Measurements from ENCODE around the gene SENP7. TPM values are rescaled to one million over a fixed set of nuclear protein-coding genes. Genes with fewer than 3 reads are reported as not detected.

SENP7 gene
- polyA plus RNA-seq, 1 donor from 2014 or later, result 273 TPM

DNA sequence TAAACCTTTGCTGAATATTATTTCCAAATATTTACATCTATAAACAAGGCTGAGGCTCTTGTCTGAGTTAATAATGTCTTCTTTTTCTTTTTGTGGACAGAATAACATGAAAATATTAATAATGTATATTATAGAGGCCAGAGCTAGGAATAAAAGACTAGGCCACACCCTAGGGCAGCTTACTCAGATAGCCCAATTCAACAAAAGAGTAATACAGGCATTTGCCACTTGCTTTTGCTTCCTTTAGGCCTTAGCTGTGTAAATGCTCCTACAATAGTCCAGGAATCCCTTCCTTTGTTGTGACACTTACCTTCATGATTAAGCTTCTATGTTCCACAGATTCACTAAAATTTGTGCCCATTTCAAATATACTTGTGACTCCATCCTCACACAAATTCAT lies 209.2 kb downstream of the SENP7 start:
- H3K27ac ChIP-seq (ENCODE audit: low read length), result no peak overlapping the region
- no peak for TF ChIP-seq POLR2AphosphoS5 (IDR thresholded peaks at IDR 0.05)
- TF ChIP-seq TAF1 (IDR thresholded peaks at IDR 0.05; ENCODE audit: low read depth), result no peak
- TF ChIP-seq EP300 (conservative IDR thresholded peaks at IDR 0.05; ENCODE audit: poor library complexity, severe bottlenecking), result no peak
- TF ChIP-seq SMC3 (conservative IDR thresholded peaks at IDR 0.05; ENCODE audit: poor library complexity), result no peak
- TF ChIP-seq REST (IDR thresholded peaks at IDR 0.05; ENCODE audit: borderline replicate concordance), result no peak
- no peak for TF ChIP-seq EZH2 (IDR thresholded peaks at IDR 0.05; ENCODE audit: borderline replicate concordance, insufficient read depth, low read length, poor library complexity, severe bottlenecking)
- TF ChIP-seq CTCF (IDR thresholded peaks at IDR 0.05; ENCODE audit: poor library complexity, severe bottlenecking), result no peak
- TF ChIP-seq RAD21 (conservative IDR thresholded peaks at IDR 0.05), result no peak
- TF ChIP-seq MXI1 (conservative IDR thresholded peaks at IDR 0.05; ENCODE audit: poor library complexity, severe bottlenecking), result no peak

DNA sequence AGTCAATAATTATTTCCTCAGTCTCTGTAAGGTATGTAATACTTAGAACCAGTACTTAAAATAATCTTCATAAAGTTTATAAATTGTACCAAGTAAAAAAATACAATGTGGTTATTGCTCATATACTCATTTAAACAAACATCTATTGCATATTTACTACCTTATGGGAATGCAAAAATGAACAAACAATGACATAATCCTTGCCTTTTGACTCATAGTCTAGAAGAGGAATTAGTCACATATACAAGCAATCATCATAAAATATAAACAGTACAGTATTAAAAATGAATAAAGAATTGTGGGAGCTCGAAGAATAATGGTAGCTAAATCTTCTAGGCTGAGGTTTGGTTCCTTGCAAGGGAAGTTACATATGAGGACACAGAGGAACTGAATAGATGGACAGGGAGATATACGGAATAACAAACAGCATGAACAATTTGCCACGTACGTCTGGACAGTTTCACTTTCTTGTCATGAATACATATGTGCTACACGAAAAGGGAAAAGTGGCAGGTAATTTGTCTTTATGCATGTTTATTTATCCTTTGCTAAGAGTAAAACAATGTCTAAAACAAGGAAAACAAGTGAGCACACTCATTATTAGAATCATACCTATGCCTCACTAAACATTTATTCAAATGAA lies 209.8 kb downstream of the SENP7 start:
- no peak overlapping the region for H3K4me2 ChIP-seq (ENCODE audit: low read length)
- no peak for TF ChIP-seq EZH2 (IDR thresholded peaks at IDR 0.05; ENCODE audit: borderline replicate concordance, insufficient read depth, low read length, poor library complexity, severe bottlenecking)
- TF ChIP-seq REST (IDR thresholded peaks at IDR 0.05; ENCODE audit: borderline replicate concordance), result no peak
- no peak for TF ChIP-seq RAD21 (conservative IDR thresholded peaks at IDR 0.05)
- TF ChIP-seq CTCF (IDR thresholded peaks at IDR 0.05; ENCODE audit: poor library complexity, severe bottlenecking), result no peak
- TF ChIP-seq TAF1 (IDR thresholded peaks at IDR 0.05; ENCODE audit: low read depth), result no peak
- TF ChIP-seq SMC3 (conservative IDR thresholded peaks at IDR 0.05; ENCODE audit: poor library complexity), result no peak
- TF ChIP-seq MXI1 (conservative IDR thresholded peaks at IDR 0.05; ENCODE audit: poor library complexity, severe bottlenecking), result no peak
- TF ChIP-seq EP300 (conservative IDR thresholded peaks at IDR 0.05; ENCODE audit: poor library complexity, severe bottlenecking), result no peak
- TF ChIP-seq POLR2AphosphoS5 (IDR thresholded peaks at IDR 0.05), result no peak

More for the DNA sequence above, 209.2 kb downstream of the SENP7 start:
- H2AFZ ChIP-seq (ENCODE audit: low read depth, low read length), result no peak overlapping the region
- H3K9ac ChIP-seq (ENCODE audit: low read length), result no peak overlapping the region
- H3F3A ChIP-seq (ENCODE audit: insufficient read depth, low read length, poor library complexity, severe bottlenecking), result no peaks in the 10 kb centered on the region
- no peaks in the 10 kb centered on the region for H3K27me3 ChIP-seq (ENCODE audit: insufficient read depth, low read depth, low read length)
- no peaks in the 10 kb centered on the region for H3K9me2 ChIP-seq (ENCODE audit: insufficient read depth, low read length)
- H3K4me3 ChIP-seq (ENCODE audit: low read length), result no peak overlapping the region
- no peaks in the 10 kb centered on the region for H4K20me1 ChIP-seq (ENCODE audit: insufficient read depth)
- no peaks in the 10 kb centered on the region for H3K9me3 ChIP-seq (ENCODE audit: low read length)
- no peaks in the 10 kb centered on the region for H3K36me3 ChIP-seq (ENCODE audit: insufficient read depth, low read length)
- no peak overlapping the region for H3K4me2 ChIP-seq (ENCODE audit: low read length)
- no peaks in the 10 kb centered on the region for H3K79me2 ChIP-seq (replicated peaks; ENCODE audit: insufficient read depth, low read length)

More for the DNA sequence above, 209.8 kb downstream of the SENP7 start:
- H3K4me3 ChIP-seq (ENCODE audit: low read length), result no peak overlapping the region
- no peak overlapping the region for H3K27ac ChIP-seq (ENCODE audit: low read length)
- no peaks in the 10 kb centered on the region for H4K20me1 ChIP-seq (ENCODE audit: insufficient read depth)
- no peak overlapping the region for H2AFZ ChIP-seq (ENCODE audit: low read depth, low read length)
- H3K27me3 ChIP-seq (ENCODE audit: insufficient read depth, low read depth, low read length), result no peaks in the 10 kb centered on the region
- no peaks in the 10 kb centered on the region for H3K79me2 ChIP-seq (replicated peaks; ENCODE audit: insufficient read depth, low read length)
- H3F3A ChIP-seq (ENCODE audit: insufficient read depth, low read length, poor library complexity, severe bottlenecking), result no peaks in the 10 kb centered on the region
- H3K9me3 ChIP-seq (ENCODE audit: low read length), result no peaks in the 10 kb centered on the region
- H3K9ac ChIP-seq (ENCODE audit: low read length), result no peak overlapping the region
- H3K9me2 ChIP-seq (ENCODE audit: insufficient read depth, low read length), result no peaks in the 10 kb centered on the region
- no peaks in the 10 kb centered on the region for H3K36me3 ChIP-seq (ENCODE audit: insufficient read depth, low read length)

Measured in neural cell (in vitro differentiated cells).